GM18517 (cell line): ENCODE data around the gene PIK3R1.

Experiments
- ATAC-seq: cut with Tn5 transposase; IDR thresholded peaks from one replicate; pipeline ENCODE4 v1.9.1; 2021; ENCODE audit warnings: mild to moderate bottlenecking, moderate library complexity; ENCODE audit not compliant: unreplicated experiment

The PIK3R1 gene

DNA sequence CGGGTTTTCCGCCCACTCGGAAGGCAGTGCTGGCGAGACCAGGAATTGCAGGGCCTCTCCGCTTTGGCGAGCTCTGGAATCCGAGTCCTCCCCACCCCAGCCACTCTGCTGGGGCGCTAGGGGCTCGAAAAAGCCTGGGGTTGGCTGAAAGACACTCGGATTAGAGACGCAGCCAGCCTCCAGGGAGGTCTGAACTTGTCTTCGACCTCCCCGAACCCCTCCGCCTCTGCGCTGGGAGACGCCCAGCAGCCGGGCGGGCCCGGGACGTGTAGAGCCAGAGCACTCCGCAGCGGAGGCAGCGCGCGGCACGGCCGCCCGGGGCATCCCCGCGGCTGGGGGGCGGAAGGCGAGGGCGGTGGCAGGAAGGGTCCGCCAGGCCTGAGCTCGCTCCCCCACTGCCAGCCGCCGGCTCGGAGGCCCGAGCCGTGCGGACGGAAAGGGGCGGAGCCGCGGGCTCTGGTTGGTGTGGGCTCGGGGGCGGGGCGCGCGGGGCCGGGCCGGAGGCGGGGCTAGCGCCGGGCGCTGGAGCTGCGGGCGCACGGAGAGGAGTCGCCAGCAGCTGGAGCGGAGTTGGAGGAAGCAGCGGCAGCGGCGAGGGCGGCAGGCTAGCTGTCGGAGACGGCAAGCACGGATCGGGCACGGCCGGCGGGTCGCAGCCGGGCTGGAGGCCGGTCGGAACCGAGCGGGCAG is at the start of gene PIK3R1:
PIK3R1 (plus strand) TSS at position 549 of the 690 bp plus-strand sequence. CDS start 10,920 bp downstream, outside the sequence.
- peak; percentile 72 for ATAC-seq

DNA sequence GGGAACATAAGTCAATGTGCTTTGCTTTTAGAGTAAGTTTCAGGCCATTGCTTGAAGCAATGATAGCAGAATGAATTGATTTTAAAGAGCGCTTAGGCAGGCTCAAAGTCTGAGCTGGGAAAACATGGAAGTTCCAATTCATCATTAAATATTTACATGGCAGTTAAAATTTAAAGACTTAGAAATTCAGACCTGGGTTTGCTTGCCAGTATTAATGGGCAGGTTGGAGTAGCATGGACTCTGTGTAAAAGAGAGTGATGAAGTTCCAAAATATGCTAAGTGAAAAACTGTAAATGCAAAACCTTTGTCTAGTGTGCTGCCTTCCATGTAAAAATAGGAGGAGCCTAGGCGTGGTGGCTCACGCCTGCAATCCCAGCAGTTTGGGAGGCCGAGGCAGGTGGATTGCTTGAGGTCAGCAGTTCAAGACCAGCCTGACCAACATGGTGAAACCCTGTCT is 48.3 kb upstream of the PIK3R1 start:
- no peak for ATAC-seq

DNA sequence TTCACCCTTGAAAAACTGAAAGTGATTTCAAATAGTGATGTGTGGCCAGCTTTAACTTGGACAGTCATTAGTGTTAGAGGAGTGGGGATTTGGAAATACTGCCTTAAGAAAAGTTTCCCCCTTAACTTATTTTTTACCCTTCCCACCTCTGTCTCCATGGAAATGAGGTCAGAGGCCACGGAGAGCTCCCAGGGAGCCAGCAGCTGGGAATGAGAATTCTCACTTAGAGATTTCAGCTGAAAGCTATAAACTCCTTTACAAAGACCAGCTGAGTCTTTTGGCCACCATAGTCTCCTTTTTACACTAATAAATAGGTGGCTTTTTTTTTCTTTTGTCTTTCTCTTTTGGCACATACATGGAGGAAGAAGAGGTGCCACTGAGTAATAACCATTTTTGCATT is 45.7 kb upstream of the PIK3R1 start:
- ATAC-seq = no peak

DNA sequence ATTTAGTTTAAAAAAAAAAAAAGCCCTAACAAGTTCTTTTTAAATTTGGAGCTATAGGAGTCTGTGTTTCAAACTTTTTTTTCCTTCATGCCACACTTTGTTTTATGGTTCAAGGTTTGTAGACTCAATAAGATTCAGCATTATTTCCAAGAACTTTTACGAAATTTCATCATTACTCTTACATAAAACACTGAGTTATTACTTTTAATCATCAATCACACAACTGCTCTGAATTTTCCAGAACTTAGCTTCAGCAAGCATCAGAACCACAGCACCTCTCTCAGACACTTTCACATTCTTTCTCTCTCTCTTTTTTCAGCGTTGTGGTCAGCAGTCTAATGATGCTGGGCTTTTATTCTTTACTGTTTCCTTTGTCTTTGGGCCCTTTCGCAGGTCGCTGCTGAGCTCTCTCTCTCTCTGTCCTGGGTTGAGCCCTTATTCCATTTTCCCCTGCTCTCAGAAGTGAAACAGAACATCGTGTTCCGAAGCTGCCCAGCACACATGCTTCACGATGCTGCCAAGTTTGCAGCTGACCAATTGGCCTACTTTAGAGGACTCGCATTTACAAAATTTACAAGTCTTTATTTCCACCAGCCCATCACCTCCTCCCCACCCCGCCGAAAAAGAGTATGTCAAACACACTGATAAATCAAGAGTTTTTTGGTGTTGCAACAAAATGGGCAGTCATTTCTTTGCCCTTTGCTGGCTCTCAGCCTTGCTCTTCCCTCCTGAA is 44.6 kb upstream of the PIK3R1 start:
- ATAC-seq = no peak

DNA sequence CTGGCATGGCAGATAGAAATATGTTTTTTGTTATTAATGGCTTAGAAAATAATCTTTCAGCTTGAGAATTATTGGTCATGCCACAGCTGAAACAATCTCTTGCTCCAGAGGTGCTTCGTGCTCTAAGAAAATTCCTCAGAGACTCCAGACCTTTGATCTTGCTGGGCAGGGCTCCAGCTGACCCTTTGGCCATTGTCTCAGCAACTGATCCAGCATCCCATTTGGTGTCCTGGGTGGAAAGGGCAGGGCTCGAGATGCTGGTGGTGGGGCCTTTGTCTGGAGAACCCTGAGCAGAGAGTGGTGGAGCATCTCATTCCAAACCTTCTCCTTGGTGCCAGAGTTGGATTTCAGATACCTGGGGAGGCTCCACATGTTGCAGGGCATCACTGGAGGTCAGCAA is 43.2 kb upstream of the PIK3R1 start:
- ATAC-seq = no peak

DNA sequence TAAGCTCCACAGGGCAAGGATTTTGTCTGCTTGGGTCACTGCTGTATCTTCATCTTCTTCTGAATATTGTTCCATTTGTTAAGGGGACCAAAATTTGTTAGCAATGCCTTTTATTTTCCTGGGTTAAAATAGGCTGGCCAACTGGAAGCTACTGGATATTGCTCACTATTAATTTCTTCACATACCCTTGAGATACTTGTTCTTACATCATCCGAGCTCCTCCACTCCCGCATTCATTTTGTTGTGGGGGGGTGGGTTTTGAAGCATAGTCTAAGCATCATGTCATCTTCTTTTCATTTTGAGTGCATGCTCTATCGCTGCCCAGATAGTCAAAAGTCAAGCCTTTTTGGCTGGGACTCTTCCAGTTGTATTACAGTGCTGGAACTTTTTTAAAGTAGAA is 42.5 kb upstream of the PIK3R1 start:
- ATAC-seq = no peak

DNA sequence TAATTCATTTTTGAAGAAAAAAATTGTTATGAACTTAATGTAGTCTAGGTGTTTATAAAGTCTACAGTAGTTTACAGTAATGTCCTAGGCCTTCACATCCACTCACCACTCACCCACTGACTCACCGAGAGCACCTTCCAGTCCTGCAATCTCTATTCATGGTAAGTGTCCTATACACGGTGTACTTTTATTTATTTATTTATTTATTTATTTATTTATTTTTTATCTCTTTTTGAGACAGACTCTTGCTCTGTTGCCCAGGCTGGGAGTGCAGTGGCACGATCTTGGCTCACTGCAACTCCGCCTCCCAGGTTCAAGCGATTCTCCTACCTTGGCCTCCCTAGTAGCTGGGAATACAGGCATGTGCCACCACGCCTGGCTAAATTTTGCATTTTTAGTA is 39.3 kb upstream of the PIK3R1 start:
- ATAC-seq = no peak

DNA sequence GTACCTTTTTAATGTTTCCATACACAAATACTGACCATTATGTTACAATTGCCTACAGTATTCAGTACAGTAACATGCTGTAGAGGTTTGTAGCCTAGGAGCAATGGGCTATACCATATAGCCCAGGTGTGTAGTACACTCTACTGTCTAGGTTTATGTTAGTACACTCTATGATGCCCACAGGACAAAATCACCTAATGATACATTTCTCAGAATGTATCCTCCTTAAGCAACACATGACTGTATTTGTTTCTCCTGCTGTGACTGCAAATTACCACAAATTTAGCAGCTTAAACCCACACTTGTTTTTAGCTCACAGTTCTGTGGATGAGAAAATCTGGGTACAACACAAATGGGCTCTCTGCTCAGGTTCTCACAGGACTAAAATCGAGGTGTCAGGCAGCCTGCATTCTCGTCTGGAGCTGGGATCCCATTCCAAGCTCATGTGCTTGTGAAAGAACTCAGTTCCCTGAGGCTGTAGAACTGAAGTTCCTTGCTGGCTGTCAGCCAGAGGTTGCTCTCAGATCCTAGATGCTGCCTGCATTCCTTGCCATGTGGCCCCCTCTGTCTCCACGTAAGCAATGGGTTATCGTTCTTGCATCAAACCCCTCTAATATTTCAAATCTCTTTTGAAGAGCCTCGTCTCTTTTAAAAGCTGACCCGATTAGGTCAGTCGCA is 38.6 kb upstream of the PIK3R1 start:
- ATAC-seq = no peak

DNA sequence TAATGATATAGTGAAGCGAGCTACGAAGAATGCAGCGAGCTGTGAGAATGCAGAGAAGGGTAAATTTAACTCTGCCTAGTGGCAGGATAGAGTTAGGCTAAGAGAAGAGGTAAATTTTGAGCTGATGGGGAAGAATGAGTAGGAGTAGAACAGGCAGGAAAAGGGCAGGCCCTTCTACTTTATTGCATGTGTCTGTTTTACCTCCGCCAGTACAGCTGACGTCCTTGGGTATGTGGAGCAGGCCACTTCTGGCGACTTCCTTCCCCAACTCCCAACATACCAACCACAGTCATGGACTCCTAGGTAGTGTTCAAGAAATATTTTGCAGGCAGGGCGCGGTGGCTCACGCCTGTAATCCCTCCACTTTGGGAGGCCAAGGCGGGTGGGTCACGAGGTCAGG is 37.9 kb upstream of the PIK3R1 start:
- ATAC-seq = no peak

DNA sequence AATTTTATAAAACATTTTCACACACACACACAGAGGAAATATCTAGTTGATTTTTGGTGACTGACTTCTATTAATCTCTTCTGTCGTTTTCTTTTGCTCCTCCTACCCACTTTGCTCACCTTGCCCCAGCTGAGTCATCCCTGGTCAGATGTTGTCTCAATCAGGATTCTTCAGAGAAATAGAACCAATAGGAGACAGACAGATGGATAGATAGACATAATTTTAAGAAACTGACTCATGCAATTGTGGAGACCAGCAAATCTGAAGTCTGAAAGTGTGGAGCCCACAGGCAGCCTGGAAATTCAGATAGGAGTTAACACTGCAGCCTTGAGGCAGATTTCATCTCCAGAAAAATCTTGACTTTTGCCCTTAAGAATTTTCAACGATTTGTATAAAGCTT is 37.0 kb upstream of the PIK3R1 start:
- no peak for ATAC-seq

DNA sequence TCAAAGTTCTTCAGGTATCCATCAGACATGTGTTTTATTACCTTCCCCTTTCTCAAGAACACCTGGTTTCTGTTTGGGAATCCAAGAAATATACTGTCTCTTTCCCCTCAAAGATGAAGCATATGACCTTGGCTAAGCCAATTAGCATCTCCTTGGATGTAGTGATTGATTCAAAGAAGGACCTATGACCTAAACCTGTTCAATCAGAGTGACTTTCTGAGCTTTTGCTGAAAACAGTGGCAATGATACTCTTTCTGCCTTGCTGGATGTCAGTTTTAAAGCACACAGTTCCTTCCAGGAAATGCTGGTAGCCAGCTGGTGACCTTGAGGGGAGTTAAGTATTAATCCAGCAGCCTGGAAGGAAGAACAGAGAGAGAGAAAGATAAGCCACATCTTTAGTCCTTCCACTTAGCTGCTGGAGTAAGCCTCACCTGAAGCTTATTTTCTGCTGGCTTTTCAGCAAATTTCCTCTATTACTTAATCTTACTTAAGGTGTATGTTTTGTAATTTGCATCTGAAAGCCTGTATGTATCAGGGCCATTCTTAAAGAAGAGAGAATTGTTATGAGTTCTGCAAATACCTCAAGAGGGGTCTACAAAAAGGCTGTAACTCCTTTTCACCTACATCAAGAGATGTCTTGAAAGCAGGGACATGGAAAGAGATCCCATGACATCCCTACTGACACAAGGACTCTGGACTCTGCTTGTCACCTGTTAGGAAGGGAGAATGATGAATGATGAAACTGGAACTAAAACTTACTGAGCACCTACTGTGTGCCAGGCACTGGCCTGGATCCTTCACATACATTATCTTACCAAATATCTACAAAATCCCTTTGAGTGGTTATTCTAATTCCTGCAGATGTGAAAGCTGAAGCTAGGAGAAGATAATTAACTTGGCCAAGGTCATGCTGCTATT is 35.2 kb upstream of the PIK3R1 start:
- no peak for ATAC-seq

DNA sequence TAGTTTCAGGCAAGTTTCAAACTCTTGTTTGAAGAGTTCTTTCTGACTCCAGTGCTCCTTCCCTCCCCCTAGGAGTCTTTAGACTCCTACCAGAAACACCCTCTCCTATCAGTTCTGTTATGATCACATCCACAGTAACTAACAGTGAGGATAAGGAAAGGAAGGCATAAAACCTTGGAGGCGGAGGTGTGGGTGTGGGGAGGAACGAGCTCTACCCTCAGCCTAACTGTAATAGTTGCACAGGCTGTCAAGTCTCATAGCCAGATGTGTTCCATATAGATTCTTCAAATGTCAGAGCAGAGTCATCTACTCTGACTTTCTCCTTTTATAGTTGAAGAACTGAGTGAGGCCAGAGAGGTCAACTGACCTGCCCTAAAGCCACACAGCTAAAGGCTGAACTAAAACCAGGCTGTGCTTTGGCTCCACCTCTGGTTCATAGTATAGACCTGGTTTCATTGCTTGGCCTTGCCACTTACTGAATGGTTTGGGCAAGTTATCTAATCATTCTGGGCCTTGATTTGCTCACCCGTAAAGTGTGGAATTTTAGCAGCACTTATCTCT is 34.4 kb upstream of the PIK3R1 start:
- ATAC-seq = no peak

DNA sequence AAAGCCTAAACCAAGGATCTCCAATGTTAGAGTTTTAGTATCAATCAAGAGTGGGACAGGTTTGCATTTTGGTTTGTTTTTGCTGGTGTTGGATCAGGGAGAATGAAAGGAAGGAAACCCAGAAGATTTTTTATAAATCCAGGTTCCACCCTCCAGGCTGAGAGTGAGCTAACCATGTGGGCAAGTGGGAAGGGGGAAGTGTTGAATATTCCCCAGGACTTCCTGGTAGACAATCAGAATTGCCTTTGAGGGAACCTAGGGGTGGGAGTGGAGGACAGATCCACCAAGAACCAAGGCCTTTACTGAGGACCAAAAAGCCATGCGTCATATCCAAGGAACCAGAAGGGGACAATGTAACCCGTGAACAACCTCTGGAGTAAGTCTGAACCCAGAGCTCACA is 33.5 kb upstream of the PIK3R1 start:
- no peak for ATAC-seq

DNA sequence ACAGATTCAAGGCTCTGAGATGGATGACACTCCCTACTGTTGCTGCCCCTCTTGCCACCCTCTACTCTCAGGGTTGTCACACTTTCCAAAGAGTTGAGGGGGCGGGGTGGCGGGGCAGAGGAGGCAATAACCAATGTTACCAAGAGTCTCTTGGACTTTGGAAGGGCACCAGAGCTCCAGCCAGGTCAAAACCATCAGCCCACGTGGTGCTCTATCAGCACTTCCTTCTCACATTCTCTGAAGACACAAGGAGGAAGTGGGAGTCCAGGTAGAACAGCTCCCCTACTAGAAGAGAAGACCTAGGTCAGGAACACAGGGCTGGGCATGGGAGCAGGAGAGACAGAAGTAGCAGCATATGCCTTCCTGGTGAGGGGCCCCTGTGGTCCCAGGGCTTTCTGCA is 33.0 kb upstream of the PIK3R1 start:
- ATAC-seq = no peak

DNA sequence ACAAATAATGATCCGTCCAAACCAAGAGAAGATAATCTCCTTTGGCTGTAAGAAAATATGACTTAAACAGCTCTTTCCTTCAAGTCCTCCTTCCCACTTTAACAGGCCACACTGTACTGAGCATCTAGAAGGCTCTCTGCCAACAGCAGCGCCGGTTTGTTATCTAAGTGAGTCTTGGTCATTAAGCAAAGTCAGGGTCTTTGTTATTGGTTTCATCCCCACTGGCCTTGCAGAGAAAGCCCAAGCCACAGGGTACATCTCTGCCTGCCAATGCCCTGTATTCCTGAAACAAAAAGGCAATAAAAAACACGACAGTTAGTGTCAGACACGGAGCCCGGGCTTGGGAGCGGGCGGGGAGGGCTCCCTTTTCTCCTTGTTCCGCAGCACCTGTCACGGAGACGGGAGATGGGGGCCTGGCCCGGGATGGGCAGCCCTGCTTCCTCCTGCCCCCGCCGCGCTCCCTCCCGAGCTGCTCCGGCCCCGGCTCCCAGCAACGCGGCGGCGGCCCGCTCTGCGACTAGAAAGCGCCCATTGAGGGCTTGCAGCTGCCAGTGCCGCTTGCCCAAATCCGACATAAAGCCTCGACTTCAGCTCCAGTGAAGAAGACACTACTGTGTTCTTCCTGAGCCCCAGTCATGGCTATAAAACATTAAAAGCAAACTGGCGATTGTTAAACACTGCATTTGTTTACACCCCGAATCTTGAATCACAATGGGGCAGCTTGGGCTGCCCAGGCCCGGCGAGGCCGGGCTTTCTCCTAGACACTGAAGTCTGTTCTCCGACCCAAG is 28.1 kb upstream of the PIK3R1 start:
- no peak for ATAC-seq

DNA sequence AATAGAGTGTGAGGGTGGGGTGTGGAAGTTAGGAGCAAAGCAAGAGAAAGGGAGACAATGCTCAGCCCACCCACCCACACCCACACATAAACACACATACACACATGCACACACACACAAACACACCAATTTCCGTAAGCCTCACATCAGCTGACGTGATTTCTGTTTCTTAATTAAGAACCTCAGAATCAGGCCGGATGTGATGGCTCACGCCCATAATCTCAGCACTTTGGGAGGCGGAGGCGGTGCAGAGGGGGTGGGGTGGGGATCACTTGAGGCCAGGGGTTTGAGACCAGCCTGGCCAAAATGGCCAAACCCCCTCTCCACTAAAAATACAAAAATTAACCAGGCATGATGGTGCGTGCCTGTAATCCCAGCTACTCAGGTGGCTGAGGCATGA is 26.4 kb upstream of the PIK3R1 start:
- ATAC-seq = no peak

DNA sequence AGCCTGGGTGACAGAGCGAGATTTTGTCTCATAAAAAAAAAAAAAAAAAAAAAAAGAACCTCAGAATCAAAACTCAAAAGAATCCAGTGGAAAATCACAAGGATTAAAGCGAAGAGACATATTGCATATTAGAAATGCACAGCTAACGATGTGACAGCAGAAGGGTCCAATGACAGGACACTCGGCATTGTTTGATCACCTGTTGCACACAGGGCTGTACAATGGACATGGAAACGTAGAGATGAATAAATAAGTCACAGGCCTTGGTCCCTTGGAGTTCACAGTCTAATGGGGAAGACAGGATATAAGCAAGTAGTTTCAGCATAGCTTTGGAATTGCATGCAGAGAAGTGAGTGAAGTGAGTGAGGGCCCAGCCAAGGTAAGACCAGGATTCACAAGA is 25.9 kb upstream of the PIK3R1 start:
- ATAC-seq = no peak

DNA sequence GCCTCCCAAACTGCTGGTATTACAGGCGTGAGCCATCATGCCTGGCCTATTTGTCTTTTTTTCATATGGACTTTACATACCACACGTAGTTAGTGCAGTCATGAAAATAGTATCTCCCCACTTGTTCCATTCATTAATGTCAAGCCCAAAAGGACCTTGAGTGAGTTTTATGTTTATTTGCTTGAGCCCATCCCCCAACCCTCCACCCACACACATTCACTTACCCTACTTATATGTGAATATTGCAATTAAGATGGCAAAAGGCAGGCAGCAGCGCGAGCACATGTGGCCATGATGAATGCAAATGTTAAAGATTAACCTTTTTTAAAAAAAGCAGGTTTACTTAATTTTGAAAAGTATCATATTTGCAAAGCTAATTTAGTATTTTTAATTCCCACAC is 24.9 kb upstream of the PIK3R1 start:
- ATAC-seq = no peak

DNA sequence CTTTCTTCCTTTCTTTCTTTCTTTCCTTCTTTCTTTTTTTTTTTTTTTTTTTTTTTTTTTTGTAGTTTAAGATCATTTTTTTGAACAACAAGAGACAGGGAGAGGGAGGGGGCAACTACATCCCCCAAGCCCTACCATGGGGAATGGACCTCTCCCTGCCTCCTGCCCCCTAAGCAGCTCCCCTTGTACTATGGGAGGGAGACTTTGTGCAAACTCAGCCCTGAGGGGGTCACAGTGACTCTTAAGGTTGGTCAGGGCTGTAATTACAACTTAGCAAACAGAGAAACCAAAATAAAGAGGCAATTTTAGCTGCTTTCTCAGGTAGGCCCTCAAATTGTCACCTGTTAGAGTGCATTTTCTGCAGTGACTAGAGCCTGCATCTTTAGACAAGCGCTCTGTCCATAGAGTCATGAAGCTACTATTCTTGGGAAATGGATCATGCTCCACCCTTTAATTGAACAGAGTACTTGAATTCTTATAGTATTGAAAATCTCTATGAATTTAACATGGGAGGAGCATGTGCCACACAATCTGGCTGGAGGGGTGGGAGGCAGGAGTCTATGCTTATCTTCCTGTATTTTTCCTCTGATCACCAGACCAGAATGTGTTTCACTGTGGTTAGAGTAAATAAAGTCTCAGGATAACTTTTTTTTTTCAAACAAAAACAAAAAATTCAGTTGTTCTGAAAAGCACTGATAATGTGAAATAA is 24.3 kb upstream of the PIK3R1 start:
- ATAC-seq = no peak
